ENCODE measurements around the gene XIAP.

GRCh38 chrX:123884809-123885408, 25.1 kb downstream of the XIAP start:
- TF ChIP-seq EP300 (IDR thresholded peaks at IDR 0.05) (no peak), CTCF (IDR thresholded peaks at IDR 0.05) (peak; percentile 7 to 56 (median 30)), POLR2AphosphoS5 (IDR thresholded peaks at IDR 0.05) (no peak), POLR2A (IDR thresholded peaks at IDR 0.05) (no peak)
